ENCODE measurements around the gene TMEM150C. TPM values are rescaled to one million over a fixed set of nuclear protein-coding genes. Genes with fewer than 3 reads are reported as not detected.
A peak's percentile ranks its signal among the peaks of the same experiment; 100 is the strongest.

Gene TMEM150C
- total and polyA plus RNA-seq, 2 of the 8 experiments (the other 6 are each of a cell fraction or from before 2014, with no cell fraction given) = 1.5 to 1.7 TPM

DNA sequence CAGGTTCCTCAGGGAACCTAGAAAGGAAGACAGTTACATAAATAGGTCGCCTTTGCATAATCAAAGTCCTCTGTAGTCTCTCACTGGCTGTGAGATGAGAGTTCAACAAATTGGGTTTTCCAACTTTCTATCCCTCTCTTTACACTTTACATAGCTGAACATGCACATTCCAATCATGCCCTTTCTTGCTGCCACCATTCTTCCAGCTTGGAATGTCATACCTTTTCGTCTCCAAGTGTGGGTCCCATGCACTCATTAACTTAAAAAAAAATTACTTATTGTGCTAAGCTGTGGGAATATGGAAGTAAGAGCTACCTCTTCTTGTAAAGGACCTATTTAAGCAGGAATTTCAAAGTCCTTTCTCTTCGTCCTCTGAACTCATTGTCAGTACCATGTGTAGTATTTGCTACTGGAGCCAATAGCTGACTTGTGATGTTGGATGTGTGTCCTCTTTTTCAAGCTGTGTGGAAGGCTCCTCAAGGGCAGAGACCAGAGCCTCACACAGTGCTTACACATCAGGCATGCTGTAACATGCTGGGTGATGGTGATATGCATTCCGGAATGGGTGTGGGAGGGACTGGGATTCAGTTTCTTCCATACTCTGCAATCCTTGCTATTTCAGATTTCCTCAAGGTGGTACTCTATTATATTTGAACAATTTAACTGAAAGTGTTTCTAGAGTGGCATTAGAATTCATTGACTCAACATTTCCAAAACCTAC is 124.3 kb downstream of the TMEM150C start:
- TF ChIP-seq SIRT6 (IDR thresholded peaks at IDR 0.05; ENCODE audit: low read length) = no peak
- no peak for TF ChIP-seq RNF2 (IDR thresholded peaks at IDR 0.05; ENCODE audit: borderline replicate concordance, low read depth, low read length, missing control alignments, poor library complexity, severe bottlenecking)
- TF ChIP-seq ZNF274 (IDR thresholded peaks at IDR 0.05; ENCODE audit: borderline replicate concordance, extremely low read depth, low read length) = no peak
- no peak for TF ChIP-seq POU5F1 (IDR thresholded peaks at IDR 0.05; ENCODE audit: low read depth, low read length)
- TF ChIP-seq, protein P1, sequence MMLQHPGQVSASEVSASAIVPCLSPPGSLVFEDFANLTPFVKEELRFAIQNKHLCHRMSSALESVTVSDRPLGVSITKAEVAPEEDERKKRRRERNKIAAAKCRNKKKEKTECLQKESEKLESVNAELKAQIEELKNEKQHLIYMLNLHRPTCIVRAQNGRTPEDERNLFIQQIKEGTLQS (IDR thresholded peaks at IDR 0.05; ENCODE audit: insufficient read depth, low read depth, low read length) = no peak
- TF ChIP-seq KDM1A (IDR thresholded peaks at IDR 0.05; ENCODE audit: borderline replicate concordance, low read length) = no peak
- TF ChIP-seq NANOG (IDR thresholded peaks at IDR 0.05; ENCODE audit: insufficient read depth, low read depth, low read length, poor library complexity, severe bottlenecking) = no peak
- H2BK5ac ChIP-seq (ENCODE audit: low read depth, low read length) = no peak overlapping the region
- no peak overlapping the region for H4K91ac ChIP-seq (replicated peaks; ENCODE audit: insufficient read length, low read length)
- peaks cover 73 to 100% of the 10 kb centered on the region in 2 experiments for H3K79me2 ChIP-seq (ENCODE audit: control insufficient read depth in 1 of 2, insufficient read depth in 2 of 2, low read length in 2 of 2)
- 87% methylated on average over 4 of the region's 4 CpGs; no CpG with 5 or more reads in 1 of the 2 experiments for WGBS, 2 experiments (ENCODE audit: extremely low coverage in 1 of 2, insufficient coverage in 1 of 2, insufficient read length in 1 of 2, insufficient replicate concordance in 2 of 2, low coverage in 1 of 2, low lambda C conversion rate in 2 of 2, missing lambda C conversion rate in 1 of 2)
- H3K27me3 ChIP-seq (replicated peaks in 1 of 4; ENCODE audit: control insufficient read depth in 3 of 4, extremely low read depth in 1 of 4, insufficient read depth in 3 of 4, low read length in 3 of 4) = no peaks in the 10 kb centered on the region
- H2AK5ac ChIP-seq (ENCODE audit: low read depth, low read length) = peak overlapping the region; percentile 41; the same call in 1 of the 2 replicates
- ChIA-PET POLR2A (ENCODE audit: partially characterized antibody) (interaction anchor here (0.7 to 11.4 kb wide), 7 partner anchors 8 to 71 kb away, joined by 3 to 126 read pairs (median 4); partner anchors contain the start of genes ENOPH1 and HNRNPDL), CTCF (ENCODE audit: partially characterized antibody) (interaction anchor here (1.1 to 2.5 kb wide), 3 partner anchors 9 to 150 kb away, joined by 3 to 9 read pairs (median 3); no protein-coding TSS in a partner anchor)
- H3K4me2 ChIP-seq (ENCODE audit: insufficient read depth in 1 of 2, low read depth in 2 of 2, low read length in 2 of 2) = peak overlapping the region; percentile 16 to 35; a peak in 2 of 4 replicates
- no peak overlapping the region for H3K14ac ChIP-seq (ENCODE audit: insufficient read length)
- H3K4ac ChIP-seq (replicated peaks; ENCODE audit: insufficient read length, low read depth, low read length) = peak overlapping the region; percentile 39
- no peak overlapping the region for H3K56ac ChIP-seq (replicated peaks; ENCODE audit: insufficient read length, low read depth, low read length)
- no peak overlapping the region for H3K18ac ChIP-seq (ENCODE audit: extremely low read depth, low read length)
- H3K79me1 ChIP-seq (ENCODE audit: low read depth, low read length) = peaks cover 3% of the 10 kb centered on the region; the same call in 1 of the 2 replicates
- H3K36me3 ChIP-seq (ENCODE audit: control insufficient read depth in 2 of 4, insufficient read depth in 4 of 4, low read length in 3 of 4) = peaks cover 0 to 14% (median 3%) of the 10 kb centered on the region in 4 experiments; a peak in 2 of 8 replicates
- H3K23ac ChIP-seq (ENCODE audit: insufficient read length) = no peak overlapping the region
- H4K5ac ChIP-seq (ENCODE audit: insufficient read length, low read depth, low read length) = no peak overlapping the region
- no peak overlapping the region for H3K9ac ChIP-seq (replicated peaks in 1 of 4; ENCODE audit: extremely low read depth in 1 of 4, low read depth in 3 of 4, low read length in 3 of 4)
- H2AFZ ChIP-seq (ENCODE audit: low read length) = no peak overlapping the region
- H3K9me3 ChIP-seq (ENCODE audit: insufficient read depth in 2 of 2, low read depth in 1 of 2, low read length in 1 of 2) = no peaks in the 10 kb centered on the region
- no peak overlapping the region for H3K27ac ChIP-seq (ENCODE audit: low read depth, low read length)
- peaks cover 0 to 7% (median 0%) of the 10 kb centered on the region in 4 experiments; a peak in 2 of 7 replicates for H3K4me1 ChIP-seq (replicated peaks in 1 of 4; ENCODE audit: control insufficient read depth in 3 of 4, insufficient read depth in 4 of 4, low read length in 3 of 4)
- no peak overlapping the region for H4K8ac ChIP-seq (ENCODE audit: extremely low read depth, insufficient read depth, low read length)
- H2BK20ac ChIP-seq (ENCODE audit: low read length) = no peak overlapping the region
- no peak overlapping the region for H2BK120ac ChIP-seq (replicated peaks; ENCODE audit: low read depth, low read length)
- H2BK12ac ChIP-seq (ENCODE audit: low read depth, low read length) = no peak overlapping the region
- no peak for FAIRE-seq
- no peak overlapping the region for H3K4me3 ChIP-seq (ENCODE audit: extremely low read depth in 1 of 4, insufficient read depth in 2 of 4, low read depth in 3 of 4, low read length in 4 of 4)
- H4K20me1 ChIP-seq (replicated peaks in 1 of 2; ENCODE audit: control insufficient read depth in 1 of 2, insufficient read depth in 2 of 2, low read length in 2 of 2) = peaks cover 16 to 34% of the 10 kb centered on the region in 2 experiments
- no peaks in the 10 kb centered on the region for H3K23me2 ChIP-seq (ENCODE audit: low read depth, low read length)
- H2BK15ac ChIP-seq (ENCODE audit: low read length) = no peak overlapping the region
- no peak for DNase-seq (ENCODE audit: low read depth in 1 of 2, low spot score in 2 of 2)

Data from H1 (cell line).